Measurements from ENCODE around the gene FJX1.
"Not testable (repeated sequence)": the region's sequence is repeated elsewhere in the genome, so short reads cannot be mapped to it uniquely, and the experiment has no call there.

The FJX1 gene

GRCh38 chr11:35639591-35640179 lies 21.4 kb downstream of the FJX1 start:
- DNase-seq, result no peak

DNA sequence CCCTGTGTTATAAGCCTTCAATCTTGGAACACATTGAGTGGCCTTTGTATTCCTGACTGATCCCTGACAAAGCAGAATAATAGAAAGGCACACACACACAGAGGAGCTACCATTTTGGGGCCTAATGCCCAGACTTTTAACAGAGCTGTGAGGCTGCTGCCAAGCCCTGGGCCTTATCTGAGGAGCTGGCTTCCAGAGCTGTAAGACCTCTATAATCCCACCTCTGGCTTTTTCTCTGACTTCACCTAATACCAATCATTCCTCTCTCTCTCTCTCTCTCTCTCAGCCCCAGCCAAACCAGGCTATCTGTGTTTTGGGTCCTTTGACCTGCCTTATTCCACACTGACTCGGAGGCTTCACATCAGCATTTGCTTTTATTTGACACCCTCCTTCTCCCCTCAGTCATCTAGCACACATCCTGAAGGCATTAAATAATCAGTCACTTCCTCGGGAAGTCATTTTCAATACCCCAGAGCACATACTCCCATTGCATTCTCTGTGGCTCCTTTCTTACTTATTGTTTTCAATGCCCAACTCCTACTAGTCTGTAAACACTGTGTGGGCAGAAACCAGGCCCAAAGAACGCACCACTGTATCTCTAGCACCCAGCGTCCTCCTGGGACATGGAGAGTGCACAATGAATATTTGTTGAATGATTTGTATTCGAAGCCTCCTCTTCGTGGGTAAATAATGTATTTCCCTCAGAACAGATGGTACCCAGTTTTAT lies 23.1 kb downstream of the FJX1 start:
- no peak for DNase-seq

GRCh38 chr11:35641964-35642363 lies 23.7 kb downstream of the FJX1 start:
- DNase-seq, result no peak

GRCh38 chr11:35647421-35648093 lies 29.3 kb downstream of the FJX1 start:
- DNase-seq, result no peak

DNA sequence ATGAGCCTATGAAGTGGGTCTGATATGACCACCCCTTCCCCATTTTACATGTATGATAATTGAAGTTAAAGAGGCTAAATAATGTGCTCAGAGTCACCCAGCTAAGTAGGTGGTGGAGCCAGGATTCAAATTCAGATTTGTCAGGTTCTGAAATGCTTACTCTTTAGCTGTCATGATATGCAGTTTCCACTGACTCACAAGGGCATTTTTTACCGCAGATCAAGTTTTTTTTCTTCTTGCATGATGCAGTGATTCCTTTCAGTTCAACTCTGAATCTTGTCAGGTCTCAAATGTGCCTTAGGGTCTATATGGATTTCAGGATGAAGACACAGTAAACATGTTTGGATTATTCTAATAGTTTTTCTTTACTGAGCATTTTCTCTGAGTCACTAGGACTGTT lies 31.7 kb downstream of the FJX1 start:
- DNase-seq, result no peak

GRCh38 chr11:35650467-35650866 lies 32.2 kb downstream of the FJX1 start:
- DNase-seq, result no peak

DNA sequence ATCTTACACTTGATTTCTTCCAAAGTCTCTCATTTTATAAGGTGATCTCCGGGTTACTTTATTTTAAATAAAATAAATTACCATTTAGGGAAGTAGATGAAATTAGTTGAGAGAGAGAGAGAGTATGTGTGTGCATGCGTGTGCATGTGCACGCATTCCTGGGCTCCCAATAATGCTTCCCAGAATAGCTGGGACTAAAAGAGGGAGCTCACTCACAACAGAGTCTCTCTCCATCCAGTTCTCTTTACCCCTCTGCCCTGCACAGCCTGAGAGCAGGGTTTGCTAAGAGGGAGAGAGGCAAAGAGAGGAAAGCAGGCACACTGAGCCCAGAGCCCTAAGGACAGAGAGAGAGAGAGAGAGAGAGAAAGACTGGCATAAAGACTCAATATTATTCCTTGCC lies 33.0 kb downstream of the FJX1 start:
- DNase-seq, result no peak

GRCh38 chr11:35652786-35653185 lies 34.5 kb downstream of the FJX1 start:
- not testable (repeated sequence) for DNase-seq

GRCh38 chr11:35654711-35655110 lies 36.5 kb downstream of the FJX1 start:
- no peak for DNase-seq

GRCh38 chr11:35655254-35655653 lies 37.0 kb downstream of the FJX1 start:
- DNase-seq, result no peak

- no peak for DNase-seq
These were observed 37.6 kb downstream of the FJX1 start for GRCh38 chr11:35655856-35656255.

DNA sequence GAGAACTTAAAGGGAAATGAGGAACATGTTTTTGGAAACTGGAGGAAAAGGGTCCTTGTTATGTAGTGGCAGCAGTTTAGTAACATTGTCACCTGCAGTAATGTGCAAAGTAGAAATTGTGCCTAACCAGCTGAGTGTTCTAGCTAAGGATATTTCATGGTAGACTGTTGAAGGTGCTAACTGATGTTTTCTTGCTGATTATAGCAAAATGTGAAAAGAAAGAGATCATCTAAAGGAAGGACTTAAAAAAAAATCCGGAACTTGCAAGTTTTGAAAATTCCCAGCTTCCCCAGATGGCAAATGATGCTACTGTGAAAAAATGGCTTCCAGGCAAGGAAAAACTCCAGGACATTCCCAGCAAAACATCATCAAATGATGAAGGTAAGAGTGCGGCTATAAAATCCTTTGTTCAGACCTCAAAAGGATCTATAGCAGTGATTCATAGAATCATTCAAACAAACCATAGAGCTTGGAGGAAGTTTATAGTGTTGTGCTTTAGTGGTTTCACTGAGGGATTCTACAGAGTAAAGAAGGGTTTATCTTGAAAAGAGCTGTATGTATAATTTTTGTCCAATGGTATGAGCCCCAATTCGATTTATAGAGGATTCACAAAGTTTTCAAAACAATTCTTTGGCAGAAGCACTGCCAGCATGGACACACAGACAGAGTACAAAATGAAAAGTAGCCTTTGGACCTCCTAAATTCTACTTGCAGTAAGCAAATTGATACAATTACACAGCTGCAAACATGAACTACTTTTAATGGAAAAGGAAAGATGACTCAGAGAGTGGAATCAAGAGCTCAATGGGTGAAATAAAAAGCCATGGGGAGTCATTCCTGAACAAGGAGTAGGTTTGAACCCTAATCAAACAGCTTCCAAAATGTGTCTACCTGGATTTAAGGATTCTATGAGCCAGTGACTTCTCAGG lies 40.0 kb downstream of the FJX1 start:
- DNase-seq, result no peak

- DNase-seq, result no peak
These were observed 43.3 kb downstream of the FJX1 start for GRCh38 chr11:35661534-35661933.

DNA sequence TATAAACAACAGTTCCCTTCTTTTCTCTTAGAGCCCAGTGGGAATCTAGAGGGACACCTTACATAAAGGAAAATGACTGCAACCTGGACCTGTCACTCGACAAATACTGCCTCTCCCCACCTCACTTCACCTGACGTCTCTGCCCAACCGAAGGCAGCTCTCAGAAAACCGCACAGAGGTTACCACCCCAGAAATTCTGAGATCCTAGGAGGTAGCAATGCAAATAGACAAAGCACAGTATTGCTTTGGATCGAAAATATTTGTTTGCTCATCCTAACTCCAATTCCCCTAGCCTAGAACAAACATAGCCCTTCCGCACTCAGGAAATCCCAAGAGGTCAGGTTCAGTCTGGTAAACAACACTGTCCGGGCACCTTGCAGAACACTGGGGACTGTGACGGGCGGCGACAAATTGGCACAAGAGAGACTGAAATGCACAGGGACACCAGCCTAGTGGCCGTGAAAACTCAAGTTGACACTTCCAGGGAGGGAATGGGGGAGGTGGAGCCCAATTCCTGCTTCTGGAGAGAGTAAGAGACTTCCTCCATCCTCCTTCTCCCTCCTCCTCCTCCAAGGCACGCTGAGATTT lies 43.9 kb downstream of the FJX1 start:
- DNase-seq, result no peak

- DNase-seq, result peak; percentile 81
These were observed 44.6 kb downstream of the FJX1 start, which contains the start of gene TRIM44 for GRCh38 chr11:35662649-35663407. TRIM44 (plus strand) TSS chr11:35662775; CDS start chr11:35663112, 337 bp downstream.

GRCh38 chr11:35663408-35663702 lies 45.1 kb downstream of the FJX1 start:
- no peak for DNase-seq

DNA sequence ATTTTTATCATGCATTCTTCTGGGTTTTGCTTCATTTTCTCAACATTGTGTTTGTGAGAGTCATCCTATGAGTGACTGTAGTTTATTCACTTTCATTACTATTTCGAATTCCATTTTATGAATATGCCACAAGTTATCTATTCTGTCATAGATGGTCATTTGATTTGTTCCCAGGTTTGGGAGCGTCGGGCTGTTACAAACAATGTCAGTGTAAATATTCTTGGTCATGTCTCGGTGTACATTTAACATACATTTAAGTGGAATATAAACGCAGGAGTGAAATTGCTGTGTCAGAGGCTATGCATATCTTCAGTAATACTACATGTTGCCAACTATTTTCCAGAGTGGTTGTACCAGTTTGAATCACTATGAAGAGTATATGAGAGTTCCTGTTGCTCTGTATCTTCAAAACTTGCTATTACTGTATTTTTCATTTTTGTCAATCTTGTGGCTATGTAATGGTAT lies 46.7 kb downstream of the FJX1 start:
- DNase-seq, result no peak

DNA sequence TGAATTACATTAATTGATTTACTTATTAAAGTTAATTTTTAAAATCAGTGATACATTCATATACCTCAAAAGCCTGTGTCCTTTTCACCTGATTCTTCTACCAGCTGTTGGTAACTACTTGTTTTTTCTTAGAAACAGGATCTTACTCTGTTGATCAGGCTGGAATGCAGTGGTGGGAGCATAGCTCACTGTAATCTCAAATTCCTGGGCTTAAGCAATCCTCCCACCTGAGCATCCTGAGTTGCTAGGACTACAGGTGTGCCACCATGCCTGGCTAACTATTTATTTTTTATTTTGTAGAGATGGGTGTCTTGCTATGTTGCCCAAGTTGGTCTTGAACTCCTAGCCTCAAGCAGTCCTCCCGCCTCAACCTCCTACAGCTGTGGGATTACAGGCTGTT lies 49.0 kb downstream of the FJX1 start:
- DNase-seq, result no peak

DNA sequence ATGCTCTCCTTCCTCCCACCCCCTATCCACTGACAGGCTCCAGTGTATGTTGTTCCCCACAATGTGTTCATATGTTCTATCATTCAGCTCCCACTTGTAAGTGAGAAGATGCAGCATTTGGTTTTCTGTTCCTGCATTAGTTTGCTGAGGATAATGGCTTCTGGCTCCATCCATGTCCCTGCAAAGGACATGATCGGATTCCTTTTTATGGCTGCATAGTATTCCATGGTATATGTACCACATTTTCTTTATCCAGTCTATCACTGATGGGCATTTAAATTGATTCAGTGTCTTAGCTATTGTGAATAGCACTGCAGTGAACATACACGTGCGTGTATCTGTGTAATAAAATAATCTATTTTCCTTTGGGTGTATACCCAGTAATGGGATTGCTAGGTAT lies 50.1 kb downstream of the FJX1 start:
- DNase-seq, result not testable (repeated sequence)

Measured in NCI-H774 (cell line).